SU-DHL-6 (cell line): Measurements from ENCODE around the gene PANK3.

ENCODE experiments used
- H2AFZ ChIP-seq: fragments of 200-600 bp; sonication (generic); 2 replicates; pipeline ENCODE4 v1.6.1; 2014; ENCODE audit warnings: low read depth, mild to moderate bottlenecking, moderate library complexity, mixed read lengths, antibody characterized with exemption, low read length; ENCODE audit not compliant: severe bottlenecking
- H3F3A ChIP-seq: fragments of 200-600 bp; shearing (Covaris generic); 2 replicates; pipeline ENCODE4 v1.6.0; 2016; ENCODE audit warnings: antibody characterized with exemption, mild to moderate bottlenecking; ENCODE audit not compliant: insufficient read depth
- H3K27ac ChIP-seq: fragments of 200-600 bp; sonication (generic); 2 replicates; pipeline ENCODE4 v1.5.1; 2016; ENCODE audit warnings: low read depth, mild to moderate bottlenecking, low read length, moderate library complexity, mixed read lengths
- H3K27me3 ChIP-seq: fragments of 200-600 bp; sonication (generic), shearing (Covaris generic); 2 replicates; pipeline ENCODE4 v1.6.0; 2014; ENCODE audit warnings: mild to moderate bottlenecking, low read length
- H3K36me3 ChIP-seq: fragments of 200-600 bp; sonication (generic); 2 replicates; pipeline ENCODE4 v1.6.1; 2014; ENCODE audit warnings: mild to moderate bottlenecking, low read length, mixed read lengths
- H3K4me2 ChIP-seq: fragments of 300-600, 200-600 bp; shearing (Covaris generic), sonication (generic); 2 replicates; pipeline ENCODE4 v1.6.0; 2014; ENCODE audit warnings: low read length, low read depth, mild to moderate bottlenecking; ENCODE audit not compliant: poor library complexity, severe bottlenecking
- H3K4me3 ChIP-seq: fragments of 200-600 bp; sonication (generic); 2 replicates; pipeline ENCODE4 v1.5.1; 2014; ENCODE audit warnings: antibody characterized with exemption, low read length, mild to moderate bottlenecking, mixed read lengths; ENCODE audit not compliant: insufficient read depth, poor library complexity, severe bottlenecking
- H3K79me2 ChIP-seq: fragments of 200-600 bp; sonication (generic); 2 replicates; pipeline ENCODE4 v1.6.1; 2014; ENCODE audit warnings: mild to moderate bottlenecking, low read length, moderate library complexity; ENCODE audit not compliant: insufficient read depth
- H3K9ac ChIP-seq: fragments of 200-600 bp; sonication (generic); 2 replicates; pipeline ENCODE4 v1.7.0; 2014; ENCODE audit warnings: mild to moderate bottlenecking, low read length
- H3K9me2 ChIP-seq: fragments of 200-600 bp; sonication (generic); replicated peaks from 2 replicates; pipeline ENCODE4 v1.6.1; 2014; ENCODE audit warnings: low read length; ENCODE audit not compliant: insufficient read depth
- H3K9me3 ChIP-seq: fragments of 200-600 bp; sonication (generic); 2 replicates; pipeline ENCODE4 v1.6.1; 2014; ENCODE audit warnings: low read length, mixed read lengths; ENCODE audit not compliant: insufficient read depth
- H4K20me1 ChIP-seq: fragments of 200-600 bp; sonication (generic); 2 replicates; pipeline ENCODE4 v1.6.1; 2014; ENCODE audit warnings: low read depth, mild to moderate bottlenecking, antibody characterized with exemption, low read length, moderate library complexity, mixed read lengths
- CTCF ChIP-seq: fragments of 200-600 bp; sonication (generic); IDR thresholded peaks from one replicate; pipeline ENCODE4 v1.5.1; 2017; ENCODE audit warnings: antibody characterized with exemption, mild to moderate bottlenecking, low read length, moderate library complexity; ENCODE audit not compliant: insufficient read depth, poor library complexity, severe bottlenecking
- EZH2phosphoT487 ChIP-seq: fragments of 200-600 bp; sonication (generic), shearing (Covaris generic); conservative IDR thresholded peaks from 2 replicates; pipeline ENCODE4 v1.6.1; 2018; ENCODE audit warnings: mild to moderate bottlenecking, antibody characterized with exemption, low read length, moderate library complexity, mixed read lengths

The PANK3 gene

GRCh38 chr5:168525856-168526255 lies 53.3 kb downstream of the PANK3 start:
- Histone ChIP-seq H3K4me2 (no peak overlapping the region), H3K27me3 (no peaks in the 10 kb centered on the region)

GRCh38 chr5:168513861-168514428 lies 65.2 kb downstream of the PANK3 start:
- Histone ChIP-seq H3K27me3 (no peaks in the 10 kb centered on the region), H3K9me2 (no peaks in the 10 kb centered on the region), H4K20me1 (no peaks in the 10 kb centered on the region), H3K9ac (no peak overlapping the region), H3F3A (no peaks in the 10 kb centered on the region), H3K79me2 (no peaks in the 10 kb centered on the region), H2AFZ (no peak overlapping the region), H3K9me3 (peaks cover 3% of the 10 kb centered on the region; the same call in 1 of the 2 replicates), H3K27ac (no peak overlapping the region), H3K4me3 (no peak overlapping the region), H3K4me2 (no peak overlapping the region), H3K36me3 (peaks cover 76% of the 10 kb centered on the region)
- TF ChIP-seq EZH2phosphoT487 = no peak

More at GRCh38 chr5:168525856-168526255, 53.3 kb downstream of the PANK3 start:
- no peaks in the 10 kb centered on the region for H3K79me2 ChIP-seq
- H2AFZ ChIP-seq = no peak overlapping the region
- H3K9me2 ChIP-seq = no peaks in the 10 kb centered on the region
- no peaks in the 10 kb centered on the region for H3K9me3 ChIP-seq
- H3F3A ChIP-seq = no peaks in the 10 kb centered on the region
- no peak for TF ChIP-seq CTCF
- TF ChIP-seq EZH2phosphoT487 = no peak
- H3K9ac ChIP-seq = no peak overlapping the region
- H4K20me1 ChIP-seq = no peaks in the 10 kb centered on the region
- no peak overlapping the region for H3K27ac ChIP-seq
- no peak overlapping the region for H3K4me3 ChIP-seq
- H3K36me3 ChIP-seq = no peaks in the 10 kb centered on the region

GRCh38 chr5:168502563-168503237 lies 76.5 kb downstream of the PANK3 start:
- H3K4me2 ChIP-seq = no peak overlapping the region
- H3K4me3 ChIP-seq = no peak overlapping the region
- H3K9me2 ChIP-seq = no peaks in the 10 kb centered on the region
- H3K9ac ChIP-seq = no peak overlapping the region
- 0 out of 2 replicates have a peak, but pooled peaks cover 2% of the 10 kb centered on the region for H3F3A ChIP-seq
- H3K36me3 ChIP-seq = peaks cover 38% of the 10 kb centered on the region; the same call in 1 of the 2 replicates
- H4K20me1 ChIP-seq = no peaks in the 10 kb centered on the region
- H3K9me3 ChIP-seq = no peaks in the 10 kb centered on the region
- TF ChIP-seq EZH2phosphoT487 = no peak
- TF ChIP-seq CTCF = no peak
- H2AFZ ChIP-seq = no peak overlapping the region
- H3K79me2 ChIP-seq = no peaks in the 10 kb centered on the region
- no peaks in the 10 kb centered on the region for H3K27me3 ChIP-seq
- no peak overlapping the region for H3K27ac ChIP-seq
